B cell (primary cell): ENCODE measurements around the gene KDM7A. TPM values are rescaled to one million over a fixed set of nuclear protein-coding genes. Genes with fewer than 3 reads are reported as not detected.
A peak's percentile ranks its signal among the peaks of the same experiment; 100 is the strongest.

Experiments
- ATAC-seq: fragments of 200-7000 bp; cut with Tn5 transposase; one replicate; pipeline ENCODE4 v1.10.0; 2021; ENCODE audit warnings: low read depth, mild to moderate bottlenecking, moderate number of reproducible peaks, moderate library complexity
- CTCF ChIA-PET: fragments of 350-600 bp; sonication (Branson Sonifier 250); formaldehyde crosslinking; loops from one replicate; lab custom pipeline; 2021; ENCODE audit warnings: antibody characterized with exemption, inconsistent platforms; lab: Charles Lee
- POLR2A ChIA-PET: fragments of 350-600 bp; sonication (Branson Sonifier 250); formaldehyde crosslinking; loops from one replicate; lab custom pipeline; 2021; ENCODE audit warnings: antibody characterized with exemption; lab: Charles Lee
- DNase-seq: peaks from one replicate; pipeline ENCODE4 v3.0.0; 2013
- H2AFZ ChIP-seq: 2 replicates; pipeline ENCODE4 v1.6.1; 2012; ENCODE audit warnings: mild to moderate bottlenecking, low read depth, low read length; ENCODE audit not compliant: insufficient read depth, poor library complexity, severe bottlenecking
- H3K27ac ChIP-seq, 2 donors: 1 replicate in 1 of 2; 2 replicates in 1 of 2; pipeline ENCODE4 v1.5.1; 2012 to 2013; ENCODE audit warnings: low read length in 2 of 2, mild to moderate bottlenecking in 2 of 2, moderate library complexity in 1 of 2
- H3K27me3 ChIP-seq, 4 experiments: fragments of 200-600 bp in 1 of 4; sonication (generic) in 1 of 4; replicated peaks in 1 of 4; 1 replicate in 2 of 4; 2 replicates in 2 of 4; pipeline versions ENCODE4 v1.6.1 to v1.7.0; 2013 to 2016; ENCODE audit warnings: low read length in 3 of 4, mild to moderate bottlenecking in 2 of 4, mixed read lengths in 1 of 4, moderate library complexity in 1 of 4; ENCODE audit not compliant: insufficient read depth in 4 of 4, control insufficient read depth in 3 of 4; ENCODE audit errors: control extremely low read depth in 1 of 4
- H3K36me3 ChIP-seq, 2 experiments: replicated peaks in 1 of 2; 1 replicate in 1 of 2; 2 replicates in 1 of 2; pipeline versions ENCODE4 v1.6.1 to v1.7.1; 2013; ENCODE audit warnings: low read length in 1 of 2; ENCODE audit not compliant: insufficient read depth in 2 of 2, control insufficient read depth in 1 of 2; ENCODE audit errors: control extremely low read depth in 1 of 2, extremely low read depth in 1 of 2
- H3K4me1 ChIP-seq, 2 donors: fragments of 200-600 bp in 1 of 2; sonication (generic) in 1 of 2; 1 replicate in 1 of 2; 2 replicates in 1 of 2; pipeline versions ENCODE4 v1.5.1 to v1.6.1; 2013 to 2017; ENCODE audit warnings: low read length in 2 of 2; ENCODE audit not compliant: control insufficient read depth in 2 of 2, insufficient read depth in 2 of 2
- H3K4me2 ChIP-seq: replicated peaks from 2 replicates; pipeline ENCODE3; 2012; ENCODE audit warnings: mild to moderate bottlenecking, low read depth, low read length; ENCODE audit not compliant: poor library complexity, severe bottlenecking
- H3K4me3 ChIP-seq, 5 experiments: fragments of 200-600 bp in 1 of 5; sonication (generic) in 1 of 5; 1 replicate in 3 of 5; 2 replicates in 2 of 5; pipeline versions ENCODE4 v1.5.1 to v1.7.0; 2011 to 2016; ENCODE audit warnings: low read length in 4 of 5, mild to moderate bottlenecking in 4 of 5, low read depth in 2 of 5, control low read depth in 1 of 5, moderate library complexity in 1 of 5; ENCODE audit not compliant: insufficient read depth in 1 of 5; ENCODE audit errors: control extremely low read depth in 1 of 5, extremely low read depth in 1 of 5
- H3K79me2 ChIP-seq: fragments of 200-600 bp; sonication (generic); one replicate; pipeline ENCODE4 v1.6.0; 2016; ENCODE audit warnings: low read length; ENCODE audit not compliant: control insufficient read depth, insufficient read depth
- H3K9ac ChIP-seq: fragments of 200-600 bp; sonication (generic); 2 replicates; pipeline ENCODE4 v1.6.1; 2017; ENCODE audit warnings: mild to moderate bottlenecking, low read length, moderate library complexity
- H3K9me3 ChIP-seq, 3 donors: one replicate each; pipeline versions ENCODE4 v1.6.1 to v1.7.1; 2013; ENCODE audit warnings: low read length in 2 of 3; ENCODE audit not compliant: control insufficient read depth in 2 of 3, insufficient read depth in 1 of 3; ENCODE audit errors: control extremely low read depth in 1 of 3
- H4K20me1 ChIP-seq: 2 replicates; pipeline ENCODE4 v1.6.0; 2012; ENCODE audit warnings: mild to moderate bottlenecking, low read length; ENCODE audit not compliant: insufficient read depth, control insufficient read depth, poor library complexity, severe bottlenecking
- H3K27ac Mint-ChIP-seq: one replicate; pipeline ENCODE4 v1.8.0; 2021; ENCODE audit warnings: mixed read lengths
- H3K27me3 Mint-ChIP-seq: one replicate; pipeline ENCODE4 v1.8.0; 2021; ENCODE audit warnings: mixed read lengths
- H3K4me1 Mint-ChIP-seq: one replicate; pipeline ENCODE4 v1.8.0; 2021; ENCODE audit warnings: mixed read lengths
- H3K4me3 Mint-ChIP-seq: one replicate; pipeline ENCODE4 v1.8.0; 2021; ENCODE audit warnings: mixed read lengths
- H3K9me3 Mint-ChIP-seq: one replicate; pipeline ENCODE4 v1.8.0; 2022; ENCODE audit warnings: mixed read lengths; ENCODE audit not compliant: insufficient read depth
- EZH2 ChIP-seq: IDR thresholded peaks from 2 replicates; pipeline ENCODE4 v1.6.1; 2012; ENCODE audit warnings: borderline replicate concordance, low read depth, mild to moderate bottlenecking, moderate library complexity, low read length; ENCODE audit not compliant: insufficient read depth, poor library complexity, severe bottlenecking
- WGBS: methylation state at CpG from one replicate; pipeline ENCODE4 v1.1.5; 2013; ENCODE audit warnings: missing lambda C conversion rate; ENCODE audit not compliant: insufficient coverage; 5-methylcytosine and 5-hydroxymethylcytosine counted together
- intact Hi-C: fragments of 100-400 bp; cut with micrococcal nuclease; formaldehyde crosslinking; loops from one replicate; pipeline ENCODE4 v1.10.0; 2022
- polyA plus RNA-seq: library from polyadenylated mRNA; depleted of rRNA; stranded (reverse); fragments of >200 nt; gene quantifications from 2 replicates; pipeline ENCODE4 v1.2.3, GENCODE V29; 2012
- total RNA-seq, 2 donors: library from RNA; stranded (reverse); fragments of 120-200 nt in 1 of 2; gene quantifications; 1 replicate in 1 of 2; 2 replicates in 1 of 2; pipeline versions ENCODE4 v1.2.3 to v1.2.4, GENCODE V29; 2013 to 2022
- TF ChIP-seq, protein P1 (sequence below): fragments of 200-600 bp; IDR thresholded peaks from one replicate; pipeline ENCODE4 v1.8.0; 2022; ENCODE audit warnings: antibody characterized with exemption, mild to moderate bottlenecking

The KDM7A gene
- total and polyA plus RNA-seq, 2 donors (not counting 1 experiment from before 2014, with no cell fraction given), result 16.1 to 50.8 TPM

DNA sequence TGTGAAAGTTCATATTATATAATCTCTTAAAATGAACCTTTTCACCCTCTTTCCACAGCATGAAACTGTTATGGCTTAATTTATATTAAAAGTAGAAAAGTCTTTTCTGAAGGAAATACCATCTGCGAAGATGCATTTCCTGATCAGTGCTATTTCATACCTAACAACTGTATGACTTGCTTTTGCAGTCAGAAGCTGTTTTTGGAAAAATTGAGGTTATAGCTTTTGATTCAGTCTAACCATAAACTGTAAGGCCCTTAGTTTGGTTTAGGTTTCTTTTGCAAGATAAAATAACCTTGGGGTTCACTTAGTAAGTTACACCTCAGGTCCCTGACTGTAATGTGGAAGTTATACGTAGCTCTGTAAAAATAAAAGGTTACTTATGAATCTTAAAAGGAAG lies 91.3 kb downstream of the KDM7A start:
- CTCF ChIA-PET, result interaction anchor here (1.0 kb wide), 2 partner anchors 16 to 438 kb away, joined by 3 read pairs; no protein-coding TSS in a partner anchor
- no peak for ATAC-seq

DNA sequence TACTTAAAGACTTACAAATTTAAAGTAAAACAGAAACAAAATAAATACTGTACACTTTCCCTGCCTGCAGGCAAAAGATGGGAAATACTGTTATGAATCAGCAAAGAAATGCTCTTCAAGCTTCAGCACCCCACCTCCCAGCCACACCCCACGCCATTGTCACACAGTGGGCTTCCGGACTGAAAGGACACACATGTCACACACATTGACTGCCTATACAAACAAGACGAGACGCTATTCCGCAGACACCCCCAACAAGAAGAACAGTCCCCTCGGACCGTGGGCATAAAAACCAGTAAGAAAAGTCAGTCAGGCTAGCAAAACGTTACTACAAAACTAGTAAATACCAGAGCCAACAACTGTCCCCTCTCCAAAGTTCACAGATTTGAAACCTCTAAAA lies 91.8 kb downstream of the KDM7A start:
- H3K4me1 Mint-ChIP-seq, result peaks cover 27% of the 10 kb centered on the region
- TF ChIP-seq, protein P1, sequence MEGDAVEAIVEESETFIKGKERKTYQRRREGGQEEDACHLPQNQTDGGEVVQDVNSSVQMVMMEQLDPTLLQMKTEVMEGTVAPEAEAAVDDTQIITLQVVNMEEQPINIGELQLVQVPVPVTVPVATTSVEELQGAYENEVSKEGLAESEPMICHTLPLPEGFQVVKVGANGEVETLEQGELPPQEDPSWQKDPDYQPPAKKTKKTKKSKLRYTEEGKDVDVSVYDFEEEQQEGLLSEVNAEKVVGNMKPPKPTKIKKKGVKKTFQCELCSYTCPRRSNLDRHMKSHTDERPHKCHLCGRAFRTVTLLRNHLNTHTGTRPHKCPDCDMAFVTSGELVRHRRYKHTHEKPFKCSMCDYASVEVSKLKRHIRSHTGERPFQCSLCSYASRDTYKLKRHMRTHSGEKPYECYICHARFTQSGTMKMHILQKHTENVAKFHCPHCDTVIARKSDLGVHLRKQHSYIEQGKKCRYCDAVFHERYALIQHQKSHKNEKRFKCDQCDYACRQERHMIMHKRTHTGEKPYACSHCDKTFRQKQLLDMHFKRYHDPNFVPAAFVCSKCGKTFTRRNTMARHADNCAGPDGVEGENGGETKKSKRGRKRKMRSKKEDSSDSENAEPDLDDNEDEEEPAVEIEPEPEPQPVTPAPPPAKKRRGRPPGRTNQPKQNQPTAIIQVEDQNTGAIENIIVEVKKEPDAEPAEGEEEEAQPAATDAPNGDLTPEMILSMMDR, result no peak
- no peak for TF ChIP-seq EZH2
- intact Hi-C loops, result no loop called here
- H3K79me2 ChIP-seq, result no peaks in the 10 kb centered on the region
- H2AFZ ChIP-seq, result no peak overlapping the region
- H3K9ac ChIP-seq, result peak overlapping the region; percentile 9
- H3K4me1 ChIP-seq, result peaks cover 0 to 4% of the 10 kb centered on the region in 2 donors
- ATAC-seq, result peak; percentile 76
- ChIA-PET CTCF (no interaction called here), POLR2A (interaction anchor here (1.3 kb wide), 1 partner anchor 23 kb away, joined by 7 read pairs; no protein-coding TSS in a partner anchor)
- no peaks in the 10 kb centered on the region for H4K20me1 ChIP-seq
- H3K4me3 ChIP-seq, result no peak overlapping the region
- peak overlapping the region; percentile 27 for H3K27ac Mint-ChIP-seq
- 47% methylated on average over 8 of the region's 8 CpGs for WGBS
- DNase-seq, result peak; percentile 35
- no peaks in the 10 kb centered on the region for H3K27me3 ChIP-seq
- peak overlapping the region in 1 of 2 donors; percentile 62 for H3K27ac ChIP-seq
- H3K9me3 ChIP-seq, result no peaks in the 10 kb centered on the region
- peak overlapping the region; percentile 30 for H3K4me3 Mint-ChIP-seq
- H3K9me3 Mint-ChIP-seq, result no peaks in the 10 kb centered on the region
- peak overlapping the region; percentile 40 for H3K4me2 ChIP-seq
- H3K36me3 ChIP-seq, result peaks cover 4 to 6% of the 10 kb centered on the region in 2 experiments
- H3K27me3 Mint-ChIP-seq, result no peaks in the 10 kb centered on the region

More for the DNA sequence above, 91.3 kb downstream of the KDM7A start:
- POLR2A ChIA-PET, result interaction anchor here (1.3 kb wide), 1 partner anchor 23 kb away, joined by 7 read pairs; no protein-coding TSS in a partner anchor
- Histone ChIP-seq H3K4me3 (no peak overlapping the region), H3K4me1 (peaks cover 0 to 4% of the 10 kb centered on the region in 2 donors), H2AFZ (no peak overlapping the region), H3K36me3 (peaks cover 4 to 7% of the 10 kb centered on the region in 2 experiments), H3K9ac (peak overlapping the region; percentile 9), H4K20me1 (no peaks in the 10 kb centered on the region), H3K4me2 (peak overlapping the region; percentile 40), H3K27ac (peak overlapping the region in 1 of 2 donors; percentile 62), H3K27me3 (no peaks in the 10 kb centered on the region), H3K9me3 (no peaks in the 10 kb centered on the region), H3K79me2 (no peaks in the 10 kb centered on the region)
- Mint-ChIP-seq H3K9me3 (no peaks in the 10 kb centered on the region), H3K4me3 (no peak overlapping the region), H3K27me3 (no peaks in the 10 kb centered on the region), H3K27ac (no peak overlapping the region), H3K4me1 (peaks cover 27% of the 10 kb centered on the region)
- no peak for DNase-seq
- TF ChIP-seq, protein P1, result no peak
- TF ChIP-seq EZH2, result no peak
- intact Hi-C loops, result no loop called here
- no CpG with 5 or more reads among the region's 2 CpGs for WGBS
